A673 (cell line): ENCODE measurements around the gene SATB1. TPM values are rescaled to one million over a fixed set of nuclear protein-coding genes. Genes with fewer than 3 reads are reported as not detected.

Experiments used
- BruUV-seq: library from RNA; stranded (reverse); fragments of 400-500 nt; replicated peaks from 2 replicates; lab custom pipeline; 2021; lab: Mats Ljungman, UMichigan
- CTCF ChIA-PET: fragments of 300-600 bp; sonication (Branson Sonifier 250); formaldehyde crosslinking; loops from one replicate; lab custom pipeline; 2022; ENCODE audit warnings: antibody characterized with exemption; lab: Charles Lee
- POLR2A ChIA-PET: fragments of 300-600 bp; sonication (Branson Sonifier 250); formaldehyde crosslinking; loops from one replicate; lab custom pipeline; 2022; ENCODE audit warnings: antibody characterized with exemption; ENCODE audit not compliant: low non-redundant PET; lab: Charles Lee
- DNase-seq: peaks from one replicate; pipeline ENCODE4 v3.0.0-alpha.2; 2015; ENCODE audit warnings: low spot score
- H3K27ac ChIP-seq: fragments of 200-600 bp; sonication (generic); 2 replicates; pipeline ENCODE4 v1.5.1; 2016; ENCODE audit warnings: mixed run types, low read depth, mild to moderate bottlenecking, mixed read lengths, antibody characterized with exemption, low read length; ENCODE audit not compliant: poor library complexity, severe bottlenecking
- H3K27me3 ChIP-seq: fragments of 200-600 bp; sonication (generic); replicated peaks from 2 replicates; pipeline ENCODE4 v1.6.1; 2017; ENCODE audit warnings: mixed run types, low read depth, mild to moderate bottlenecking, mixed read lengths, antibody characterized with exemption, low read length; ENCODE audit not compliant: insufficient read depth, poor library complexity
- H3K36me3 ChIP-seq: fragments of 200-600 bp; sonication (generic); 2 replicates; pipeline ENCODE4 v1.6.1; 2016; ENCODE audit warnings: mixed run types, mild to moderate bottlenecking, mixed read lengths, antibody characterized with exemption, low read length; ENCODE audit not compliant: insufficient read depth, poor library complexity, severe bottlenecking
- H3K4me1 ChIP-seq: fragments of 200-600 bp; sonication (generic); 2 replicates; pipeline ENCODE4 v1.6.1; 2017; ENCODE audit warnings: mixed run types, mild to moderate bottlenecking, mixed read lengths, antibody characterized with exemption, low read length; ENCODE audit not compliant: insufficient read depth, poor library complexity, severe bottlenecking
- H3K4me3 ChIP-seq: fragments of 200-600 bp; sonication (generic); 2 replicates; pipeline ENCODE4 v1.5.1; 2016; ENCODE audit warnings: low read depth, mixed run types, mild to moderate bottlenecking, mixed read lengths, low read length; ENCODE audit not compliant: poor library complexity, severe bottlenecking
- H3K9me3 ChIP-seq: fragments of 200-600 bp; sonication (generic); 2 replicates; pipeline ENCODE4 v1.6.1; 2016; ENCODE audit warnings: mixed run types, low read depth, mild to moderate bottlenecking, mixed read lengths, antibody characterized with exemption, low read length; ENCODE audit not compliant: poor library complexity, severe bottlenecking
- CTCF ChIP-seq: fragments of 300-800, 200-600 bp; sonication (generic); conservative IDR thresholded peaks from 2 replicates; pipeline ENCODE4 v1.5.1; 2017; ENCODE audit warnings: low read depth, mild to moderate bottlenecking, antibody characterized with exemption, low read length, moderate library complexity, mixed read lengths
- EZH2 ChIP-seq: fragments of 200-600 bp; sonication (generic); IDR thresholded peaks from 2 replicates; pipeline ENCODE4 v1.6.1; 2017; ENCODE audit warnings: borderline replicate concordance, low read depth, mild to moderate bottlenecking, mixed read lengths, antibody characterized with exemption, low read length; ENCODE audit not compliant: poor library complexity, severe bottlenecking
- intact Hi-C: fragments of 100-400 bp; cut with micrococcal nuclease; formaldehyde crosslinking; loops from one replicate; pipeline ENCODE4 v1.10.0; 2022; ENCODE audit not compliant: unreplicated experiment
- total RNA-seq: library from RNA; stranded (reverse); gene quantifications from 2 replicates; pipeline ENCODE4 v1.2.3, GENCODE V29; 2021

The SATB1 gene
- total RNA-seq, 1 experiment from 2014 or later, result 5.9 TPM

GRCh38 chr3:18376682-18377081 is 48.5 kb downstream of the SATB1 start:
- intact Hi-C loops, result no loop called here
- Histone ChIP-seq H3K4me1 (no peaks in the 10 kb centered on the region), H3K9me3 (no peaks in the 10 kb centered on the region), H3K27me3 (no peaks in the 10 kb centered on the region), H3K36me3 (no peaks in the 10 kb centered on the region), H3K4me3 (no peak overlapping the region), H3K27ac (no peak overlapping the region)
- no peak for DNase-seq
- no TSS peak for BruUV-seq
- ChIA-PET POLR2A (no interaction called here), CTCF (no interaction called here)
- TF ChIP-seq EZH2 (no peak), CTCF (no peak)

GRCh38 chr3:18372786-18373405 is 52.2 kb downstream of the SATB1 start:
- H3K9me3 ChIP-seq, result no peaks in the 10 kb centered on the region
- no peaks in the 10 kb centered on the region for H3K4me1 ChIP-seq
- intact Hi-C loops, result no loop called here
- DNase-seq, result no peak
- BruUV-seq, result no TSS peak
- ChIA-PET CTCF (no interaction called here), POLR2A (interaction anchor here (0.6 kb wide), 1 partner anchor 1193 kb away, joined by 3 read pairs; no protein-coding TSS in a partner anchor)
- H3K4me3 ChIP-seq, result no peak overlapping the region
- H3K27ac ChIP-seq, result no peak overlapping the region
- TF ChIP-seq CTCF, result no peak
- TF ChIP-seq EZH2, result no peak
- no peaks in the 10 kb centered on the region for H3K36me3 ChIP-seq
- no peaks in the 10 kb centered on the region for H3K27me3 ChIP-seq

GRCh38 chr3:18370672-18371071 is 54.5 kb downstream of the SATB1 start:
- Histone ChIP-seq H3K4me1 (no peaks in the 10 kb centered on the region), H3K27ac (no peak overlapping the region), H3K27me3 (no peaks in the 10 kb centered on the region), H3K9me3 (no peaks in the 10 kb centered on the region), H3K36me3 (no peaks in the 10 kb centered on the region), H3K4me3 (no peak overlapping the region)
- ChIA-PET CTCF (no interaction called here), POLR2A (no interaction called here)
- intact Hi-C loops, result no loop called here
- no peak for TF ChIP-seq EZH2
- TF ChIP-seq CTCF, result no peak
- BruUV-seq, result no TSS peak
- no peak for DNase-seq
